Raji (cell line): ENCODE measurements around the gene RNF5.
A peak's percentile ranks its signal among the peaks of the same experiment; 100 is the strongest.

Experiments
- POLR2A ChIP-seq: IDR thresholded peaks from 2 replicates; pipeline ENCODE4 v1.6.1; 2011; ENCODE audit warnings: low read depth, low read length, control low read depth; ENCODE audit not compliant: insufficient read depth

Gene RNF5

DNA sequence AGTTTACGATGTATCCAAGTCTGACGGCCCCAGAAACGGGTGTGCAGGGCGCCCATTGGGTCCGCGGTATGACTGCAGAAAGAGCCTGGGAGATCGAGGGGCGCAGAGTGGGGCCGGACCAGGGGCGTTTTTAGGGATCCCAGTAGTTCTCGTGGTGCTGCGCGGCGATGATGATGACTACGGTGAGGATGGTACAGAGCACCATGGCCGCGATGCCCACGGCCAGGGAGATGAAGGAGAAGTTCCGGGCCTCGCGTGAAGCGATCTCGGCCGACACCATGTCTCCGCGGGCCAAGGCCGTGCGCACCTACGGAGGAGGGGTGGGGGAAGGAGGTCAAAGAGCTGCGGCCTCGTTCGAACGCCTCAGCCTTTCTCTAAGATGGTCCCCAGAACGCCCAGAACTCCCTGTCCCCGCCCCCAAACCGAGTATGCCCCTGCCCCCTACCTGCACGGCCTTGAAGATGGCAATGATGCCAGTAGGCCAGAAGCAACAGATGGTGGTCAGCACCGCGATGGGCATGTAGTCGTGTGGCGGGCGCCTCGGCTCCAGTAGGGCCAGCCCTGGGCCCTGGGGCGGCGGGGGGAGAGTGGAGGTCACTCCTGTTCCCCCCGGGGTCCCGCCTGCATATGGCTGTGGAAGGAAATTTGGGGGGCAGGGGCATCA lies 29.0 kb upstream of the RNF5 start:
- no peak for TF ChIP-seq POLR2A

DNA sequence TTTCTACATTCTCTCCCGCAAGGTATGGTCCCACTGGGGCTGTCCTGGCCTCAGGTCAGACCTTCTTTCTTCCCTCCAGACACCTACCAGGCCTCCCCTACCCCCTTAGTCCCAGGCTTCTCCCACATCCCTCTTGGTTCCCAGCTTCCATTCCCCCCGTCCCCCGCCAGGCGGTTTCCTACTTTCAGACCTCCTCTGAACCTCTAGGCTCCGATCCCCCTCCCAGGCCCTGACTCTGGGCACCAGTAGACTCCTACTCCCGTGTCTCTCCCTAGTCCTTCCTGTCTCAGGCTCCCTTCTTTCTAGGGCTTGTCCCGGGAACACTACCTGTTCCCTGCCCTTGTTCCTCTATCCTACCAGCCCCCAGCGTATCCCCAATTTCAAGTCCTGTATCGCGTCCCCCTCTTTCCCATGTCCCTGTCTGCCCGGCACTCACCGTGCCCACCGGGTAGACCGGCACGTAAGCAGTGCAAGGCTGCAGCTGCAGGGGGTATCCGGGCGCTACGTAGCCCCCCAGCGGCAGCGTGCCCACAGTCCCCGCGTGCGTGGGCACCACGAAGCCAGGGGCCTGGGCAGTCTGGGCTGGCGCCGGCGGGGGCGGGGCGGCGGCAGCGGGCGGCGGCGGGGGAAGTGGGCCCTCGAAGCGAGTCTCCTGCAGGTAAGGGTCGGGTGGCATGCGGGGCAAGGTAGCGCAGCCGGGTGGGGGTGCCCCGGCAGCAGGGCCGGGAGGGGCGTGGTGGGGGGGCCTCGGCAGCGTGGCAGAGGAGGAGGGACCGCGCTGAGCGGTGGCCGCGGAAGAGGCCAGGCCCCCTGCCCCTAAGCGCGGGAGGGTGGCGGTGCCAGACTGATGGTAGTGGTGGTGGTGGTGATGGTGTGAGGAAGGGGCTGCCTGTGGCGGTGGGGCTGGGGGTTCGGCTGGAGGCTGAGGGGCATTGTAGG lies 28.0 kb upstream of the RNF5 start:
- TF ChIP-seq POLR2A = no peak

DNA sequence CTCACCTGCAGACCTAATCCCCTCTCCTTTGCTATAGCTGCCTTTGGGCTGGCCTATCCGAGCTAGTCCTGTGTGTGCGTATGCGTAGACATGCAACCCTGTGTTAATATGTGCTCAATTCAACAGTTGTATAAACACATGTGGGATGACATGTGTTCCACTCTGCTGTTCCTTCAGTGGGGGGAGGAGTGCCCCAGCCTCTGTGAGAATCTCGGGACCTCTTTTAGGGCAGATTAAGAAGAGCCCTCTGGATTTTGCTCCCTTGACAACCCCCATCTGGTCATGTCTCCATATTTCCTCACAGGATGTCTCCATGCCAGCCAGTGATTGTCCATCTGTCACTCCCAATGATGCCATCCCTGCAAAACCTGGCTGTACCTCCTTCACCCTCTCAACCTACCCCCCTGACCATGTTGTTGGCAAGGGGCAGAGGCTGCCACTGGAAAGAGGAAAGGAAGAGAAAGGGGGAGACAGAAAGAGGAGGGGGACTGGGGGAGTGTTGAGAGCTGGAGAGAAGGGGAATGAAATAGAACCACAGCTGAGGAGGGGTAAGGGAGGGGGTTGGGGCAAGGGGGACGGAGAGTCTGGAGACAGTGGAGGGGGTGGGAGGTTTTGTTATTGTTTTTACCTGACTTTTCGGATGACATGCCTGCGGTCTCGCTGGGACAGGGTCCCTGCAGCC lies 26.9 kb upstream of the RNF5 start:
- no peak for TF ChIP-seq POLR2A

DNA sequence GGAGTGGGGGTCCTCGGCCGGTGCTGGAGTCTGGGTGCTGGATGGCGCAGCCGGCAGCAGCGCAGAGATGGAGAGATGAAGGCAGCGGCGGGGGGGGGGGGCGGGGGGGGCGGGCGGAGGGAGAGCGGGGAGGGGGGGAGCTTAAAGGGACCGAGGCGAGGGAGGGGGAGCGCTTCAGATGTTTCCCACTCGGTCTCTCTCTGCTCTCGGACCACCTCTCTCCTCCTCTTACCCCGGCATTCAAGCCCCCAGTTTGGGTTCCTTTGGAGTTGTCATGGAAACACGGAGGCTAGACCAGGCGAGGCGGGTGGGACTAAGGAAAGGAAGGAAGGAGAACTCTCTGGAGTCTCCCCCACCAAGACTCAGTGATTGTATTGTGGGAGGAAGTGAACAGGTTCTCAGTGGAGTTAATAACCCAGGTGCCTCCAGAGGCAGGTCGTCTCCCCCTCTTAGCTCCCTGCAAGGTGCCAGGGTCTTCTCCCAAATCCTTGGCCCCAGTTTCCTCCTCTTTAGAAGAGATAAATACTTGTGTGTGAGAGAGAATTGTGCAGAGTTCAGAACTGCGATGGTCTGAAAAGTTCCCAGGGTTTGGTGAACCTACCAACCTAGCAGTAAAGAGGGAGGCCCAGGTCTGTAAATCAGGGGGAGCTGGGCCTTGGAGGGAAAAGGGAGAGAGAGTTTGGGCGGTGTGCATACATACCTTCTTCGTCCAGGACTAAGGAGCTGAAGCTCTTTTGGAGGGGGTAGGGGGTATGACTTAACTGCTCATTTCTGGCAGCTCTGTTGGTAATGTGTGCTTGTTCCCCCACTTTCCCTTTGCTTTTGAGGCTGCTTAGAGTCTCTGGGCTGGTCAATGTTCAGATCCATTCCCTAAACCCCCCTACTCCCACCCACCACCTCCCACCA lies 26.1 kb upstream of the RNF5 start, which contains the start of gene PRRT1:
TSS of gene PRRT1 (minus strand) at position 77 of the 906 bp plus-strand sequence. CDS start 112 bp downstream, outside the sequence.
- TF ChIP-seq POLR2A = no peak

DNA sequence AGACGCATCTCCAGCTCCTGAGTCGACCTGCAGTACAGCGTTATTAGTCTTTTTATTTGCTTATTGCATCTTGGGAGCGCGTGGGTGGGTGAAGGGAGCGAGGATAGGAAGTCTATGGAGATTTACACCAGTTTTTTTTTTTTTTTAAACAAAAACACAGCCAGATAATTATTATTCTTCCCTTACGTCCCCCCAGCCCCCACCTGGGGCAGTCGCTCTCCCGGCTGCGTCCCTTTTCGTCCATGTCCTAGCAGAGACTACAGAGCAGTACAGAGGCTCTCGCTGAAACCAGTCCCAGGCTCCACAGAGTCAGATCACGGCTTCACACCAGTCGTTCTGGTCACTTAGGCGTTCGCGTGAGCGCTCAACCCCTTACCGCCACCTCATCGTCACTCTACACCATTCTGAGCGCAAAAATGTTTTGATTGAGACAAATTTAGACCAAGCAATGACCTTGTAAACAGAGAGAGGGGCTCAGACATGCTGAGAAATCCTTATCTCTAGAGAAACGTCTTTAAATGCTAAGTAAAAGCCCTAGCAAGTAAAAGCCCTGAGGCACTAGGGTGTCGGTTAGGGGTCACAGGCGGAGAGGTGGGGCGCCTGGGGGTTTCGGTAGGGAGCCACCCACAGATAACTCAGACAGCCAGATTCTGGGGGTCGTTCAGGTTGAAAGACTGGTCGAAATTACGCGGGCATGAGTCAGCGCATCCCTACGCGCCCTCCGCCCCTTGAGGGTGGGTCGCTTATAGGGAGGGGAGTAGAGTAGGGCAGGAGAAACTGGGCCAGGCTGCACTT lies 25.2 kb upstream of the RNF5 start:
- TF ChIP-seq POLR2A = no peak

DNA sequence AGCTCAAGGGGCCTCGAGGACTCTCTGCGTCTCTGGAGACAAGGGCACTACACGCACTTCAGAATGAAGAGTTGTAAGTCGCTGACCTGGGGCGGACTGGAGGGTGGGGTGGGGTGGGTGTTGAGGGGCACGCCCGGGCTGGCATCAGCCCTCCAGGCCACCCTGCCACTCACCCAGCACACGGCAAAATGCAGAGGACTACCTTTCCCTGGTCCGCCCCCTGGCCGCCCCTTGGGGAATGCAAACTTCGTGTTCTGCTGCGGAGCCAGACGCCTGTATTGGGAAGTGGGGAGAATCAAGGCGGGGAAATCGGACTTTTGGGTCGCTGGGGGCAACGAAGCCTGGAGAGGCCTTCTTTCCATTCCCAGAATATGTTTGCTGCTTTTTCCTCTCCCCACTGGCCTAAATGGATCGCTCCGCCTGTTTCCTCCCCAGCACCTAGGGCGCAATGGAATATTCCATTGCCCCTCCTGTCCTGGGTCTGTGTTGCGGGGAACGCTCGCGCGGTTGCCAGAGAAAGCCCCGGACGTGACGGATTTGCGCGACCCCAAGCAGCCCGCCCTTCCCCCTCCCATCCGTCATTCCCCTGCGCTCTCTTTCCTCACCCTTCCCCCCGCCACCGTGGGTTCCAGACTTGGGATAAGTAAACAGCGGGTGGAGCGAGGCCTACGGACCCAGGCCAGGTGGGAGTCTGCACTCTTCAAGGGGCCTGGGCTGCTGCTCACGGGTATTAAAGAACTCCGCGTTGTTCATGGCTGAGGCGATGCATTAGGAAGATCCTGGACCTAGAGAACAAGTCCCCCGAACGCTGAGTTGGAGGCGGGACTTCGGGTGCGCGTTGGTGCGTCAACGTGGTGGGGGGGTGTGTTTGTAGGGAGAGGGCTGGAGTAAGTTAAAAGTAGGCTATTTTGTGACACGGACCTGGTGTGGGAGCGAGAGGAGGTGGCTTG lies 24.4 kb upstream of the RNF5 start, which contains the start of gene PPT2:
TSS of gene PPT2 (plus strand) at position 578 of the 950 bp plus-strand sequence. CDS start 454 bp downstream, outside the sequence.
- TF ChIP-seq POLR2A = no peak

DNA sequence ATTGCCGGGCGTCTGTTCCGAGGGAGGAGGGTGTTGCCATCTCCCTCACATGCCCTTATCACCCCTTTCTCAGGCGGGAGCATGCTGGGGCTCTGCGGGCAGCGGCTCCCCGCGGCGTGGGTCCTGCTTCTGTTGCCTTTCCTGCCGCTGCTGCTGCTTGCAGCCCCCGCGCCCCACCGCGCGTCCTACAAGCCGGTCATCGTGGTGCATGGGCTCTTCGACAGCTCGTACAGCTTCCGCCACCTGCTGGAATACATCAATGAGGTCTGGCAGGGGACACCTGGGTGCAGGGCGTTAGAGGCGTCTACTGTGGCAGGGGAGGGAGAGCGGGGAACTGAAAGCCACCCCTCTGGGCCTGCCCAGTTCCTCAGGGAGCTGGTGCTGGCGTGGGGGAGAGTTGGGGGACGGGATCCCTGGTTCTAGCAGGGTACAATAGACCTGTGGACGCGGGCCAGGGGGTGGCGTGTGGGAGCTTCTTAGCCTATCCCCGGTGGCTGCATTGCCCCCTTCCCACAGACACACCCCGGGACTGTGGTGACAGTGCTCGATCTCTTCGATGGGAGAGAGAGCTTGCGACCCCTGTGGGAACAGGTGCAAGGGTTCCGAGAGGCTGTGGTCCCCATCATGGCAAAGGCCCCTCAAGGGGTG lies 23.6 kb upstream of the RNF5 start:
- peak; percentile 42; the same call in 1 of the 2 replicates for TF ChIP-seq POLR2A

DNA sequence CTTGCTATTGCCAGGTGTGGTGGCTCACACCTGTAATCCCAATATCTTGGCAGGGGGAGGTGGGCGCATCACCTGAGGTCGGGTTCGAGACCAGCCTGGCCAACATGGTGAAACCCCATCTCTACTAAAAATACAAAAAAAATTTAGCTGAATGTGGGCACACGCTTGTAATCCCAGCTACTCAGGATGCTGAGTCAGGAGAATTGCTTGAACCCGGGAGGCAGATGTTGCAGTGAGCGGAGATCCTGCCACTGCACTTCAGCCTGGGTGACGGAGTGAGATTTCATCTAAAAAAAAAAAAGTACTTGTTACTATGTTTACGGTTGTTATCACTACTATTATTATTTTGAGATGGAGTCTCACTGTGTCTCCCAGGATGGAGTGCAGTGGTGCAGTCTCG lies 21.3 kb upstream of the RNF5 start:
- no peak for TF ChIP-seq POLR2A

DNA sequence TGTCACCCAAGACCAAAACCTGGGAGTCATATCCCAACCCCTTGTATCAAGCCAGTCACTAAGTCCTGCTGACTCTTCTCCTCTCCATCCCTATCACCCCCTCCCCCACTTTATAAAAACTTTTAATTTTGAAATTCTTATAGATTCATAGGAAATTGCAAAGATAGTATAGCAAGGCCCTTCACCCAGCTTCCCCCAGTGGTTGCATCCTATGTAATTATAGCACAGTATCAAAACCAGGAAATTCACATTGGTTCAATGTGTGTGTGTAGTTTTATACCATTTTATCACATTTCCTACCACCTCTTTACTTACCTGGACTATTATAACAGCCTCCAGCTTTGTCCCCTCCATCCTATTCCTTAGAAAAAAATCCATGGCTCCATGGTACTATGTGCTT lies 20.2 kb upstream of the RNF5 start:
- no peak for TF ChIP-seq POLR2A

DNA sequence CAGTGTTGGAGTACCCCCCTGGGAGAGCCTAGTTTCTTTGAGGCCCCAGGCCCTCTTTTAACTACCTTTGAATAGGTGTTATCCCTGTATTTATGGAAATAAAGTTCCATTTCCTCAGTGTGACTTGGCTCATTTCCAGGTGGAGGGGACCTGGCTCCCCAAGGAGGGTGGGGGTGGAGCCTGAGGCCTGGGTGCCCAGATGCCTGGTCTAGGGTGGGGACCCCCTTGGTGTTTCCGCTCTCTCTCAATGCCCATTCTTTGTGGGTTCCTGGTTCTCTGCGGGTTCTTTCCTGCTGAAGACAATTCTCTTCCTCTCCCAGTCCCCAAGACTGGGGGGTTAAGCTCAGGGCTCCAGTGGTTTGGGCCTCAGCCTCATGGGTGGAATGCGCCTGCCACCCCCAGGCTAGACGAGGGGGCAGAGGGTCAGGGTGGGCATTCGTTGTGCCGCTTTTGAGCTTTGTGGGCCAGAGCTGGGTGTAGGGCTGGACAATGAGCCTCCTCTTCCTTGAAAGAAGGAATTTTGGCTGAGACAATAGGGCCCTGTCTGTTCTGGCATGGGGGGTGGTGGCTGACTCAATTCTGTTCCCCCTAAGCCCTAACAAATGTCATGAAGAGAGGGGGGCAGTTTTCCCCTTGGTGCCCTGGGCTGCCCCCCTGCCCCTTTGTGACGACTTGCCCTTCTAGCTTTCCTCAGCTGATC lies 14.5 kb upstream of the RNF5 start:
- TF ChIP-seq POLR2A = no peak

DNA sequence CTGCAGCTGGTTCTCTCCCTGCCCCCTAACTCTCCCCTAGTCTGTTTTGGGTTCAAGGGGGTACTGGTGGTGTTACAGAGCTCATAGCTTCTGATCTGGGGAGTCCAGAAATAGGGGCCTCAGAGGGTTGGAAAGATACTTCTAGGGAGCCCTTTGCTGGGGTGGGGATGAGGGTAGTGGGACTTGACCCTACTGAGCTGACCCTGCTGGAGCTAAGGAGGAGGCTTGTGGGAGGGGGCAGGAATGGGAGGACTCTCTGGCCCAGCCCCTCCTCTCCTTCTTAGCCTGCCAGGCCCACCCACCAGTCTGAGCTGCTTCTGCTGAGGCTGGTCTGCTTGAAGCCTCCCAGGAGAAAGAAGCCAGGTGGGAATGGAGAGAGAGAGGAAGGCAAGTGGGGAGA lies 13.9 kb upstream of the RNF5 start, which contains the start of gene EGFL8:
TSS of gene EGFL8 (plus strand) at position 301 of the 400 bp plus-strand sequence. CDS start 1,571 bp downstream, outside the sequence.
- no peak for TF ChIP-seq POLR2A

DNA sequence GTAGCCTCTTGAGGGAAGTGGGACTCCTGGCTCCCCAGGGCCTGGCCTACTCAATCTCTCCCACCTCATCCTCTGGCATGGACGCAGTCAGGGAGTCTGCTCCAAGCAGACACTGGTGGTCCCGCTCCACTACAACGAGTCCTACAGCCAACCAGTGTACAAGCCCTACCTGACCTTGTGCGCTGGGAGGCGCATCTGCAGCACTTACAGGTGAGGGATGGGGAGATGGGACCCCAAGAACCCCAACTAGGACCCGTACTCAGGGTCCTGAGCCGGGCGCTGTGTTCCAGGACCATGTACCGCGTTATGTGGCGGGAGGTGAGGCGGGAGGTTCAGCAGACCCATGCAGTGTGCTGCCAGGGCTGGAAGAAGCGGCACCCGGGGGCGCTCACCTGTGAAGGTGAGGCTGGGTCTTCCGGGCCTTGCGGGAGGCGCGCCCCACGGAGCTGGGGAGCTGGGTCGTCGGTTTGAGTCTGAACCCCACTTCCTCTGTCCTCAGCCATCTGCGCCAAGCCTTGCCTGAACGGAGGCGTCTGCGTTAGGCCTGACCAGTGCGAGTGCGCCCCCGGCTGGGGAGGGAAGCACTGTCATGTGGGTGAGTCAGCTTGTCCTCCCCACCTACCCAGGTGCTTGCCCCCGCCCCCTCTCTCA lies 11.7 kb upstream of the RNF5 start:
- no peak for TF ChIP-seq POLR2A
